Ishikawa (cell line): ENCODE data around the gene S100A7A.

Experiments
- CEBPB ChIP-seq: IDR thresholded peaks from 2 replicates; pipeline ENCODE4 v1.6.1; 2012
- CREB1 ChIP-seq: IDR thresholded peaks from 2 replicates; pipeline ENCODE4 v1.6.1; 2012; ENCODE audit warnings: low read depth
- EGR1 ChIP-seq: IDR thresholded peaks from 2 replicates; pipeline ENCODE4 v1.6.1; 2012
- EP300 ChIP-seq: IDR thresholded peaks from 2 replicates; pipeline ENCODE4 v1.6.1; 2012; ENCODE audit warnings: borderline replicate concordance
- FOXM1 ChIP-seq: IDR thresholded peaks from 2 replicates; pipeline ENCODE4 v1.6.1; 2012; ENCODE audit warnings: low read depth, borderline replicate concordance
- NFIC ChIP-seq: IDR thresholded peaks from 2 replicates; pipeline ENCODE4 v1.6.1; 2012
- RAD21 ChIP-seq: IDR thresholded peaks from 2 replicates; pipeline ENCODE4 v1.6.1; 2012; ENCODE audit warnings: low read depth
- TAF1 ChIP-seq: IDR thresholded peaks from 2 replicates; pipeline ENCODE4 v1.6.1; 2012; ENCODE audit warnings: low read depth, mild to moderate bottlenecking
- TCF12 ChIP-seq: IDR thresholded peaks from 2 replicates; pipeline ENCODE4 v1.6.1; 2012; ENCODE audit warnings: low read depth
- TEAD4 ChIP-seq: IDR thresholded peaks from 2 replicates; pipeline ENCODE4 v1.6.1; 2012
- YY1 ChIP-seq: IDR thresholded peaks from 2 replicates; pipeline ENCODE4 v1.6.1; 2012; ENCODE audit warnings: low read depth
- ZBTB7A ChIP-seq: IDR thresholded peaks from 2 replicates; pipeline ENCODE4 v1.6.1; 2012; ENCODE audit warnings: low read depth
- TF ChIP-seq, protein P1 (sequence below): IDR thresholded peaks from 2 replicates; pipeline ENCODE4 v1.6.1; 2012
- TF ChIP-seq, protein P2 (sequence below): IDR thresholded peaks from 2 replicates; pipeline ENCODE4 v1.6.1; 2012; ENCODE audit warnings: low read depth, mild to moderate bottlenecking
- TF ChIP-seq, protein P3 (sequence below): IDR thresholded peaks from 2 replicates; pipeline ENCODE4 v1.6.1; 2012

The S100A7A gene

DNA sequence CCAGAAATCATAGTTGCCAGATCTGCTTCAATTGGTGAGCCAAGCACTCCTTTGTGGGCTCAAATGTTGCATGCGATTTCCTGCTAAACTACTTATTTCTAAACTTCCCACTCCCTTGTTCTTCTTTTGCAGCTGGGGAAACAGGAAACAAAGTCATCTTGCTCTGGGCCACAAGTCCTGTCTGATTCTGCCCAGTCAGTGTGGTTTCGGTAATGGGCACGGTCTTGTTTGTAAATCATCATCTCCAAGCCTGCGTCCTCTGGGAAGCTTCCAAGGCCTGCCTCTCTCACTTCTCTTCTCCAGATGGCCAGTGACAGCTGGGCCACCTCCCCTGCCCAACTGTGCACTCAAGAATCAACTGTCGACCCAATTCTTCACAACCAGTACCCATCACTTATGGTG, 29.8 kb upstream of the S100A7A start:
- TF ChIP-seq CEBPB, result no peak
- TF ChIP-seq, protein P1, sequence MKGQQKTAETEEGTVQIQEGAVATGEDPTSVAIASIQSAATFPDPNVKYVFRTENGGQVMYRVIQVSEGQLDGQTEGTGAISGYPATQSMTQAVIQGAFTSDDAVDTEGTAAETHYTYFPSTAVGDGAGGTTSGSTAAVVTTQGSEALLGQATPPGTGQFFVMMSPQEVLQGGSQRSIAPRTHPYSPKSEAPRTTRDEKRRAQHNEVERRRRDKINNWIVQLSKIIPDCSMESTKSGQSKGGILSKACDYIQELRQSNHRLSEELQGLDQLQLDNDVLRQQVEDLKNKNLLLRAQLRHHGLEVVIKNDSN, result no peak
- no peak for TF ChIP-seq YY1
- no peak for TF ChIP-seq NFIC
- TF ChIP-seq RAD21, result no peak
- TF ChIP-seq, protein P2, sequence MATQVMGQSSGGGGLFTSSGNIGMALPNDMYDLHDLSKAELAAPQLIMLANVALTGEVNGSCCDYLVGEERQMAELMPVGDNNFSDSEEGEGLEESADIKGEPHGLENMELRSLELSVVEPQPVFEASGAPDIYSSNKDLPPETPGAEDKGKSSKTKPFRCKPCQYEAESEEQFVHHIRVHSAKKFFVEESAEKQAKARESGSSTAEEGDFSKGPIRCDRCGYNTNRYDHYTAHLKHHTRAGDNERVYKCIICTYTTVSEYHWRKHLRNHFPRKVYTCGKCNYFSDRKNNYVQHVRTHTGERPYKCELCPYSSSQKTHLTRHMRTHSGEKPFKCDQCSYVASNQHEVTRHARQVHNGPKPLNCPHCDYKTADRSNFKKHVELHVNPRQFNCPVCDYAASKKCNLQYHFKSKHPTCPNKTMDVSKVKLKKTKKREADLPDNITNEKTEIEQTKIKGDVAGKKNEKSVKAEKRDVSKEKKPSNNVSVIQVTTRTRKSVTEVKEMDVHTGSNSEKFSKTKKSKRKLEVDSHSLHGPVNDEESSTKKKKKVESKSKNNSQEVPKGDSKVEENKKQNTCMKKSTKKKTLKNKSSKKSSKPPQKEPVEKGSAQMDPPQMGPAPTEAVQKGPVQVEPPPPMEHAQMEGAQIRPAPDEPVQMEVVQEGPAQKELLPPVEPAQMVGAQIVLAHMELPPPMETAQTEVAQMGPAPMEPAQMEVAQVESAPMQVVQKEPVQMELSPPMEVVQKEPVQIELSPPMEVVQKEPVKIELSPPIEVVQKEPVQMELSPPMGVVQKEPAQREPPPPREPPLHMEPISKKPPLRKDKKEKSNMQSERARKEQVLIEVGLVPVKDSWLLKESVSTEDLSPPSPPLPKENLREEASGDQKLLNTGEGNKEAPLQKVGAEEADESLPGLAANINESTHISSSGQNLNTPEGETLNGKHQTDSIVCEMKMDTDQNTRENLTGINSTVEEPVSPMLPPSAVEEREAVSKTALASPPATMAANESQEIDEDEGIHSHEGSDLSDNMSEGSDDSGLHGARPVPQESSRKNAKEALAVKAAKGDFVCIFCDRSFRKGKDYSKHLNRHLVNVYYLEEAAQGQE, result no peak
- TF ChIP-seq, protein P3, sequence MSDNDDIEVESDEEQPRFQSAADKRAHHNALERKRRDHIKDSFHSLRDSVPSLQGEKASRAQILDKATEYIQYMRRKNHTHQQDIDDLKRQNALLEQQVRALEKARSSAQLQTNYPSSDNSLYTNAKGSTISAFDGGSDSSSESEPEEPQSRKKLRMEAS, result no peak
- TF ChIP-seq ZBTB7A, result no peak

DNA sequence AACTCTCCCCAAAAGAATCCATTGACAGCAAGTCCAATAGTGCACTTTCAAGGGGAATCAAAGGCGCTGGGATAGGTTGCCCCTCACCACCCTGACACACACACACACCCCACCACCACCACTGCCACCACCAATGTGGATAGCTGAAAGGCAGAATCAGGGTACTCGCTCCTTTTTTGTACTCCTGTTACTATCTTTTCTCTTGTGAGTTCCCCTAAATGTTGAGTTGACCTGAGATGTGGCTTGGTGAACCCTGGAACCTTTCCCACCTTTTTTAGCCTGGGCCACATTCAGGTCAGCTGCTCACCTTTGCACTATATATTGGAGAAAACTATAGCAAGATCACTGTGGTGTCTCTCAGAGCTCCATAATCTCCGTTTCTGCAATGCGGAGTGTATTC, 29.3 kb upstream of the S100A7A start:
- TF ChIP-seq, protein P1, result no peak
- TF ChIP-seq FOXM1 (no peak), RAD21 (no peak), TAF1 (no peak), EGR1 (no peak), NFIC (no peak), CREB1 (no peak), TEAD4 (no peak), TCF12 (no peak), ZBTB7A (no peak), CEBPB (no peak)
- TF ChIP-seq, protein P3, result no peak
- TF ChIP-seq, protein P2, result no peak

DNA sequence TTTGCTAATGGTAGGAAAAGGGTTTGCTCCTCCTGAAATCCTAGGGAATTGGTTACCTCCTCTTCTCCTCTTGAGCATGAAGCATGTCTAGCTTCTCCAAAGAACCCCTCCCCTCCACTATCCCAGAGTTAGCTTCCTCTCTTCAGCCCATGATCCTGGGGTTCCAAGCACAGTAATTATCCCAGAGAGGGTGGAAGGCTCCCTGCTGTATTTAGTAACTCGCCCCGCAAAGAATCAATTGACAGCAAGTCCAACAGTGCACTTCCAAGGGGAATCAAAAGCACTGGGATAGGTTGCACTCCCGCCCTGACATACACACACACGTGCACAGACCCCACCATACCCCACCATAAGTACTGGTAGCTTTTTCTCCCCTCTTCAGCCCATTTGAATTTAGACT, 28.5 kb upstream of the S100A7A start:
- TF ChIP-seq CREB1 (no peak), TCF12 (no peak), EP300 (no peak), NFIC (no peak), YY1 (no peak), CEBPB (no peak), RAD21 (no peak), TAF1 (no peak), ZBTB7A (no peak), TEAD4 (no peak)
- TF ChIP-seq, protein P2, result no peak
- TF ChIP-seq, protein P1, result no peak

DNA sequence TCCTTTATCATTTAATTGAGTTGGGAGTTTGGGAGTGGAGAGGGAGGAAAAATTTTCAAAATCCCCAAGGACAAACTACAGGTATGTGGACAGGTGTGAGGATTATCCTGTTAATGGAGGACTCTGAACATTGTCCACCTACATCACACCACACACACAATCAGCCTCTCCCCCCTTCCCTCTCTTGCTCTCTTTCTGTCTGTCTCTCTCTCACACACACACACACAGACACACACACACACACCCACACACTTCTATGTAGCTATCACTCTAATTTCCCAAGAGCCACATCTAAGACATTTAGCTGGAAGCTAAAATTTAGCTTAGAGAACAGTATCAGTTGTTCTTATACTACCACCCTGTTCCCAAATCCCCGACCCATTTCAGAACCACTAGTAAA, 26.9 kb upstream of the S100A7A start:
- TF ChIP-seq TCF12, result no peak
- no peak for TF ChIP-seq TAF1
- no peak for TF ChIP-seq ZBTB7A
- TF ChIP-seq, protein P2, result no peak
- no peak for TF ChIP-seq RAD21
- TF ChIP-seq NFIC, result no peak
- TF ChIP-seq YY1, result no peak
- no peak for TF ChIP-seq EGR1
- no peak for TF ChIP-seq TEAD4
- no peak for TF ChIP-seq EP300
- TF ChIP-seq CEBPB, result no peak
- TF ChIP-seq, protein P3, result no peak
